NCI-H1436 (cell line): ENCODE data around the gene KCTD14.
"Not testable (repeated sequence)": the region's sequence is repeated elsewhere in the genome, so short reads cannot be mapped to it uniquely, and the experiment has no call there.

Experiments
- DNase-seq: peaks from one replicate; lab custom pipeline; 2025; lab: John Stamatoyannopoulos, UW

The KCTD14 gene

DNA sequence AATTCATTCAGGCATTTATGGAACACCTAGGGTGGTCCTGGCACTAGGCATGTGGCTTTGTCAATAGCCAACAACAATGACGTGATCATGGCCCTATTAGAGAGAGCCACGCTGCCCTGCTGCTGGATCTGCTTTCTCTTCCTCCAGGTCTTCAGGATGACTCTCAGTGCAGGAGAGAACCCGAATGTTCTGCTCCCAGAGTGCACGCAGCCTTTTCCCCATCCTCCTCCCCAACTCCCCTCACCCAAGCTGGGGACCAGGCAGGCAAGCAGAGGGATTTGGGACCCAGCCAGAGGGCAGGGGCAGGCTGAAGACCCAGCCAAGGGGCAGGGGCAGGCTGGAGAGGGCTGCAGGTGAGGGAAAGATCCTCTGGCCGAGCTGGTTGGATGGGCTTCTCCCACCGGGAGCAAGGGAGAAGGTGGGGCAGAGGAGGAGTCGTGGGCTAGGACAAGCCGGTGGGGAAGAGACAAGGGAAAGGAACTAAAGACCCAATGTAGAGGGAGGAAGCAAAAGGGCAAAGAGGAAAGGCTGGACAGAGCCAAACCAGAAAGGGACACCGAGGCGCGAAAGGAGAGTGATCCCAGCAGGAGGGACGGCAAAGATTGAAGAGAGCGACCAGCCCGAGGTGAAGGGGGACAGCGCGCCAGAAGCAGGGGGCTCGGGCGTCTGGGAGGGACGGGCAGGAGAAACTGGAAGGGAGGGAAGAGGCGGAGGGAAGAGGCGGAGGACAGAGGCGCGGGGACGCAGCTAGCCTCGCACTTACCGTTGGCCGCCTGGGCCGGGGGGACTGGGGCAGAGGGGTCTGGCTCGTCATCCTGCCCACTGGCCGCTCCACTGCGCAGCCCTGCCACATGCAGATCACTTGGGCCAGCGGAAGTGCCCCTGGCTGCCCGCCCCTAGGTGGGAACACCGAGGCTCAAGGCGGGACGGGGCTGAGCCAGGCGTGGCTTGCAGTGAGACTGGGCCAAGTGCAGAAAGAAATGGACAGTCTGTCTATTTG is at the start of gene KCTD14:
TSS of gene KCTD14 (minus strand) at position 880 of the 1,000 bp plus-strand sequence. CDS start at position 853, 27 bp downstream.
- peak; percentile 19 for DNase-seq

GRCh38 chr11:78072455-78072854 is 49.4 kb upstream of the KCTD14 start:
- no peak for DNase-seq

DNA sequence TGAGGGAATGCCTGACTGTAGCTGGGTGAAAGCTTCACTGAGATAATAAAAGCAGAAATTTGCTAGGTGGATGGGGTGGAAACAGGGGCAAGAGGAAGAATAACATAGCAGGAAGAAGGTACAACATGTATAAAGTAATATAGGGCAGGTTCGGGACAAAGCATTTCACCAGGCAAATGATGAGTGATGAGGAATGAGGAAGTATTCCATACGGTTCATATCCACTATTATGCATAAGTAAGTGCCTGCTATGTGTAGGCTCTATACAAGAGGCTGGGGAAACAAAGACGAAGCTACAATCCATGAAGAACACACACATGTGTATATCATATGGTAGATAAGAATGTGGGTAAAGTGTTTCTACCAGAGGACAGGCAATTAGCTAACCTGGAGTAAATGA is 48.6 kb upstream of the KCTD14 start:
- no peak for DNase-seq

DNA sequence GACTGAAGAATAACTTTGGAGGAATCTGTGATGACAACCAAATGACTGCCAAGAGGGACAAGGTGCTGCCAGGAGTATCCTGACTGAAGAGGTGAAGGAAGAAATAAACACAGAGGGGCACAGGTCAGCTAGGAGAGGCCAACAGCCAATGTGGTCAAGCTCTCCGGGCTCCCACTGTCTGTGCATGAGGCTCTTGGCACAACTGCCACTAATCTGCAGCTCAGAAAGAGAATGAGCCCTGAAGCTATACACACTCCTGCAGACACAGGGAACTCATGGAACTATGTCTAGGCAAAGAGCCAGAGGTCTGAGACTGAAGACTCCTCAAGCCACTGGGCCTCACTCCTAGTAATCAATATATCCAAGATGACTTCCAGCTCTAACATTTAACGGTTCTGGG is 47.5 kb upstream of the KCTD14 start:
- no peak for DNase-seq

- no peak for DNase-seq
These were observed 46.4 kb upstream of the KCTD14 start for GRCh38 chr11:78069465-78069864.

- DNase-seq, result no peak
These were observed 44.6 kb upstream of the KCTD14 start for GRCh38 chr11:78067704-78068103.

DNA sequence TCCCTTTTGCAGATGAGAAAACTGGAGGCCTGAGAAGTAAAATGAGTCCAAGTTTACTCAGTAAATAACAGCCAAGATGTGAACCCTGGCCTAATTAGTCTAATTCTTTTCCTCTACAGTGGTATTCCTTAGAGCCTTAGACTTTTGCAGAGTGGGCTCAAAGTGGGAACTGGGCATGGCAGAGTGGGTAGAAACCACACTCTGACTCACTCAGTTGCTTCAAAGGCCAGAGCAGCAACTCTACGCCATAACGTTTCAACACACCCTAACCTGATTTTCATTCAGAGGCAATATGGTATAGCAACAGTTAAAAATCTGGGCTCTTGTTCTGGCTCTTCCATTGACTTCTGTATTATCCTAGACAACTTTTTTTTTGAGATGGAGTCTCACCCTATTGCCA is 43.4 kb upstream of the KCTD14 start:
- DNase-seq, result no peak

GRCh38 chr11:78065203-78065602 is 42.1 kb upstream of the KCTD14 start:
- DNase-seq, result no peak

- no peak for DNase-seq
These were observed 40.5 kb upstream of the KCTD14 start, which contains the start of gene THRSP for GRCh38 chr11:78063440-78064181. TSS of gene THRSP (plus strand) at chr11:78063861. CDS start at chr11:78063882, 21 bp downstream.

DNA sequence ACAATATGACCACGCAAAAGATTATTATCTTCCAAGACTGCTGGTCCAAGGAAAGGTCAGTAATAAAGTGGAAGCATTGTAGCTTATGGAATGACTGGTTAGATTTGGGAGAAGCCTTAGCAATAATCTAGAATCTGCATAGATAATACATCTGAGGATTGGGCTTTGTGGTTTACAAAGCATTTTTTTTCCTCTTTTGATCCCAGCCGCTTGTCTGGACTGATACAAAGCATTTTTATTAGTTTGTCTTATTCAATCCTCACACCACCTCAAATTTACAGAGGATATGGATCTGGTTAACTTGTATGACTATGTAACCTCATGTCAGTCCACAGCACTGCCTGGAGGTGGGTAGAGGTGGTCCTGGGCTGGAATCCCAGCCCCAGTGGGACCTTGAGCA is 39.6 kb upstream of the KCTD14 start:
- no peak for DNase-seq

DNA sequence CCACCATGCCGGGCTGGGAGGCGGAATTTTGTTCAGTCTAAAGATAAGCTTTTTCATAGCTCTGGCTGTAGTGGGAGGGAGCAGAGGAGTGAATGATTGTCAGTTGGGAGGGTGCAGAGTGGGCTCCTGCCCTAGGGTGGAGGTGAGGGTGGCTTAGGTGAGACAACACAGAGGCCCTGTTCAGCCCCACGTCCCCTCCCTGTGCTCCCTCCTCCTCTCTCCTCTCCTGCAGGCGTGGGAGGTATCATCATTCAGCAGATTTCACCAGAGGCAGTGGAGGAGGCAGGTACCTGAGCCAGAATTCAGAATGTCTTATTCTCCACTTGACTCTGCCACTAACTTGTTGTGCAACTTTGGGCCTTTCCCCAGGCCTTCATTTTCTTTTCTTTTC is 38.8 kb upstream of the KCTD14 start:
- no peak for DNase-seq

DNA sequence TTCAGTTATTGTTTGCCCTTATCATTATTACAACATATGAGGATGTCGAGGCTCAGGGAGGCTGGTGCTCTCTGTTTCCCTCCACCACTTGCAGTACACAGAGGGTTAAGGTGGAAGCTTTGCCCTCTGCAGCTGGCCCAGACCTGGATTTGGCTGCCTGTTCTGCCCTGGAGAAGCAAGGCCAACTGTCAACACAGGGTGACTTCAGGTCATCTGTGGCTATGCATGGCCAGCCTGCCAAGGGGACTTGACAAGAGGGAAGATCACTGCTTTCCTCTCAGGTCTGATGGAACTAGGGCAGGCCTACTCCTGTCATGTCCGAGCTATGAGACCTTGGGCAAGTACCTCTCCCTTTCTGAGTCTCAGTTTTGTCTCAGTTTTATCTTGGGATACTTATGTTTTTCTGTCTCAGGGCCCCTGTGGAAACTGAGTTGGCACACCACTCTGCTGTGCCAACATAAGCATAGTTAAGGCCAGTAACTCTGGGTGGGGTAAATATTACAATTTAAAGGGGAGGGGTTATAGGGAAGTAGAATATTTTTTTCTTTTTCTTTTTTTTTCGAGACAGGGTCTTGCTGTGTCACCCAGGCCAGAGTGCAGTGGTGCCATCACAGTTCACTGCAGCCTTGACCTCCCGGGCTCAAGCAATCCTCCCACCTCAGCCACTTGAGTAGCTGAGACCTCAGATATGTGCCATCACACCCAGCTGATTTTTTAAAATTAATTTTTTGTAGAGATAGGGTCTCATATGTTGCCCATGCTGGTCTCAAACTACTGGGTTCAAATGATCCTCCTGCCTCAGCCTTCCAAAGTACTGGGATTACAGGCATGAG is 38.2 kb upstream of the KCTD14 start:
- no peak for DNase-seq

GRCh38 chr11:78060533-78060932 is 37.5 kb upstream of the KCTD14 start:
- no peak for DNase-seq

- not testable (repeated sequence) for DNase-seq
These were observed 36.8 kb upstream of the KCTD14 start for GRCh38 chr11:78059749-78060328.

- DNase-seq, result no peak
These were observed 34.5 kb upstream of the KCTD14 start for GRCh38 chr11:78057462-78058055.

DNA sequence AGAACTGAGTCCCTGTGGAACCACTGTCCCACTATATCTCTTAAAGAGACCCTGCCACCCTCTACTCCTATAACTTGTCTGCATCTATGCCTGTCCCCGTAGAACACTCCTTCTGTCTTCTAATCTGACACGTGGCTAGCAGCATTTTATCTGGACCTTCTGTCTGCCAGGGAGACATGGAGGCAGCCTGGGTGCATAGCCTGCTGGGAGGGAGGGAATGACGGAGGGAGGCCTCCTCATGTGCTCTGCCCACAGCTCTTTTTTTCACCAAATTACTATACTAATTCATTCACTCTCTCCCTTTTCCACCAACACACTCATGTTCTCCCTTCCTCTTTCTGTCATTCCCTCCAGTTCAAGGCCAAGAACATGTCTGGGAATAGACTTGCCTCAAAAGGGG is 33.0 kb upstream of the KCTD14 start:
- DNase-seq, result no peak

GRCh38 chr11:78054971-78055370 is 31.9 kb upstream of the KCTD14 start:
- DNase-seq, result no peak

DNA sequence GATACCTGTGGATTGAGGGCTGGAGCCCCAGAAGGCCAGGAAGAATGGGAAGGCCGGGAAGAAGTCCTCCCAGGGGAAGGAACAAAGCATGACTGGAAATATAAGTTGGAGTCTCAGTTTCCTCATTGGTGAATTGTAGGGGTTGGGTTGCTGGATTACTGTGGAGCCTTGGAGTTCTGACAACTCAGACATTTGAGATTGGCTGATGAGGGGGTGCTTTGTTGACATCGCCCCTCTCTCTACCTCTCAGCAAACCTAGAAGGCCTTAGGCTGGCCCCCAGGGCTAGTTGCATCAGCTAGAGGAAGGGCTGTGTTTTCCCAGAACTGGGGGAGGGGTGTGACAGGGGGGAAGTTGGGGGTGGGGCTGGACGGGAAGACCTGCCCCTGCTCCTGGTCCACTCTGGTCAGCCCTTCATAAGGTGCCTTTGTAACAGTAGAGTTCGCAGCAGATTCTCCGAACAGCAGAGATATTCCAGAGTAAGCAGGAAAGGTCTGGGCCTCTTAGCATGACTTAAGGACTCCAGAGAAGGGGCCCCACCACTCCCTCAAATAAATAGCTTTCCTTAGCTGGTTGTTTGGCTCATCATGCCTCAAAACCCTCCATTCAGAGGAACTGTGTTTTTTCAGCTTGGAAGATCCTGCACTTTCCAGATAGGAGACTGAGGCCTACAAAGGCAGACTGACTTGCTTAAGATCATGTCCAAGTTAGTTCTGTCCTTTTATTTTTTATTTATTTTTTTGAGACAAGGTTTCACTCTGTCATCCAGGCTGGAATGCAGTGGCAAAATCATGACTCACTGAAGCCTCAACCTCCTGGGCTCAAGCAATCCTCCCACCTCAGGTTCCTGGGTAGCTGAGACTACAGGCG is 28.1 kb upstream of the KCTD14 start:
- no peak for DNase-seq

DNA sequence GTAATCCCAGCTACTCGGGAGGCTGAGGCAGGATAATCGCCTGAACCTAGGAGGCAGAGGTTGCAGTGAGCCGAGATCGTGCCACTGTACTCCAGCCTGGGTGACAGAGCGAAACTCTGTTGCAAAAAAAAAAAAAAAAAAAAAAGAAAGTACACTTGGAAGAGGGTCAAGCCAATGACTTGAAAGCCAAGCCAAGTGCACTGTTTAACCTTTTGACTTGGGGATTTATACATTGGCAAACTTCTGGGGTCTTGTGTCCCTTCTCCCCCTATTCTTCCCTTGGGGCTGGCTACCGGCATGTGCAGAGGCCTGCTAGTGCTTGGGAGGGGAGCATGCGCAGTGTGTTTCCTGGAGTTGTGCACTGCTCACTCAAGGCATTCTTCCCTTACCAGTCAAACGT is 26.3 kb upstream of the KCTD14 start:
- no peak for DNase-seq

DNA sequence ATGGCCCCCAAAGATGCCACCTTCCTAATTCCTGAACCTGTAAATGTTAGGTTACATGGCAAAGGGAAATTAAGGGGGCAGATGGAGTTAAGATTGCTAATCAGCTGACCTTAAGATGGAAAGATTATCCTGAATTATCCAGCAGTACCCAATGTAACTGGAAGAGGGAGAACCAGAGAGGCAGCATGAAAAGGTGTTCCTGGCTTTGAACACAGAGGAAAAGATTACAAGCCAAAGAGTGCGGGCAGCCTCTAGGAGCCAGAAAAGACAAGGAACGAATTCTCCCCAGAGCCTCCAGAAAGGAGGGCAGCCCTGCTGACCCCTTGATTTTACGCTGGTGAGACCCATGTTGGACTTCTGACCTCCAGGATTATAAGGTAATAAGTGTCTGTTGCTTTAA is 25.5 kb upstream of the KCTD14 start:
- DNase-seq, result no peak
